ENCODE data around the gene FLNC.

The FLNC gene, protein sequence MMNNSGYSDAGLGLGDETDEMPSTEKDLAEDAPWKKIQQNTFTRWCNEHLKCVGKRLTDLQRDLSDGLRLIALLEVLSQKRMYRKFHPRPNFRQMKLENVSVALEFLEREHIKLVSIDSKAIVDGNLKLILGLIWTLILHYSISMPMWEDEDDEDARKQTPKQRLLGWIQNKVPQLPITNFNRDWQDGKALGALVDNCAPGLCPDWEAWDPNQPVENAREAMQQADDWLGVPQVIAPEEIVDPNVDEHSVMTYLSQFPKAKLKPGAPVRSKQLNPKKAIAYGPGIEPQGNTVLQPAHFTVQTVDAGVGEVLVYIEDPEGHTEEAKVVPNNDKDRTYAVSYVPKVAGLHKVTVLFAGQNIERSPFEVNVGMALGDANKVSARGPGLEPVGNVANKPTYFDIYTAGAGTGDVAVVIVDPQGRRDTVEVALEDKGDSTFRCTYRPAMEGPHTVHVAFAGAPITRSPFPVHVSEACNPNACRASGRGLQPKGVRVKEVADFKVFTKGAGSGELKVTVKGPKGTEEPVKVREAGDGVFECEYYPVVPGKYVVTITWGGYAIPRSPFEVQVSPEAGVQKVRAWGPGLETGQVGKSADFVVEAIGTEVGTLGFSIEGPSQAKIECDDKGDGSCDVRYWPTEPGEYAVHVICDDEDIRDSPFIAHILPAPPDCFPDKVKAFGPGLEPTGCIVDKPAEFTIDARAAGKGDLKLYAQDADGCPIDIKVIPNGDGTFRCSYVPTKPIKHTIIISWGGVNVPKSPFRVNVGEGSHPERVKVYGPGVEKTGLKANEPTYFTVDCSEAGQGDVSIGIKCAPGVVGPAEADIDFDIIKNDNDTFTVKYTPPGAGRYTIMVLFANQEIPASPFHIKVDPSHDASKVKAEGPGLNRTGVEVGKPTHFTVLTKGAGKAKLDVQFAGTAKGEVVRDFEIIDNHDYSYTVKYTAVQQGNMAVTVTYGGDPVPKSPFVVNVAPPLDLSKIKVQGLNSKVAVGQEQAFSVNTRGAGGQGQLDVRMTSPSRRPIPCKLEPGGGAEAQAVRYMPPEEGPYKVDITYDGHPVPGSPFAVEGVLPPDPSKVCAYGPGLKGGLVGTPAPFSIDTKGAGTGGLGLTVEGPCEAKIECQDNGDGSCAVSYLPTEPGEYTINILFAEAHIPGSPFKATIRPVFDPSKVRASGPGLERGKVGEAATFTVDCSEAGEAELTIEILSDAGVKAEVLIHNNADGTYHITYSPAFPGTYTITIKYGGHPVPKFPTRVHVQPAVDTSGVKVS (N-terminal part only)

DNA sequence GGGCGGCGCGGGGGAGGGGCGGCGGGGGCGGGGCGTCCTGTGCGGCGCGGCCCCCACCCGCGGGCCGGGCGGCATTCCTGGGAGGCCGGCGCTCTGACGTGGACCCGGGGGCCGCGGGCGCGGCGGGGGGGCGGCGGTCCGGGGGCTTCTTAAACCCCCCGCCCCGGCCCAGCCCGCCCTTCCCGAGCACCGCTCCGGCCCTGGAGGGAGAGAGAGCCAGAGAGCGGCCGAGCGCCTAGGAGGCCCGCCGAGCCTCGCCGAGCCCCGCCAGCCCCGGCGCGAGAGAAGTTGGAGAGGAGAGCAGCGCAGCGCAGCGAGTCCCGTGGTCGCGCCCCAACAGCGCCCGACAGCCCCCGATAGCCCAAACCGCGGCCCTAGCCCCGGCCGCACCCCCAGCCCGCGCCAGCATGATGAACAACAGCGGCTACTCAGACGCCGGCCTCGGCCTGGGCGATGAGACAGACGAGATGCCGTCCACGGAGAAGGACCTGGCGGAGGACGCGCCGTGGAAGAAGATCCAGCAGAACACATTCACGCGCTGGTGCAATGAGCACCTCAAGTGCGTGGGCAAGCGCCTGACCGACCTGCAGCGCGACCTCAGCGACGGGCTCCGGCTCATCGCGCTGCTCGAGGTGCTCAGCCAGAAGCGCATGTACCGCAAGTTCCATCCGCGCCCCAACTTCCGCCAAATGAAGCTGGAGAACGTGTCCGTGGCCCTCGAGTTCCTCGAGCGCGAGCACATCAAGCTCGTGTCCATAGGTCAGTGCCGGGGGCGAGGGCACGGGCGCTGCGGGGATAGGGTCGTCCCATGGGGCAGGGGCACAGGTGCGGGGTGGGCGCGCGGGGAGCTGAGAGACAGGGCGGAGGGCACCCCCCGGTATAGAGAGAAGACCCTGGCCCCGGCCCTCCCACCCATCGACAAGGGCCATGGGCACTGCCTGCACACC lies at the start of gene FLNC:
Gene FLNC, plus strand, starts transcription at position 176 of the 947 bp plus-strand sequence. Its CDS starts 232 bp downstream, at position 408.
- peak; percentile 64 to 73 for DNase-seq (ENCODE audit: low read depth in 2 of 2)
- peak within 1 kb of the TSS; percentile 68 to 80 for H3K4me3 ChIP-seq (replicated peaks in 1 of 2; ENCODE audit: low read depth in 2 of 2, low read length in 2 of 2)
- TF ChIP-seq, protein P1, sequence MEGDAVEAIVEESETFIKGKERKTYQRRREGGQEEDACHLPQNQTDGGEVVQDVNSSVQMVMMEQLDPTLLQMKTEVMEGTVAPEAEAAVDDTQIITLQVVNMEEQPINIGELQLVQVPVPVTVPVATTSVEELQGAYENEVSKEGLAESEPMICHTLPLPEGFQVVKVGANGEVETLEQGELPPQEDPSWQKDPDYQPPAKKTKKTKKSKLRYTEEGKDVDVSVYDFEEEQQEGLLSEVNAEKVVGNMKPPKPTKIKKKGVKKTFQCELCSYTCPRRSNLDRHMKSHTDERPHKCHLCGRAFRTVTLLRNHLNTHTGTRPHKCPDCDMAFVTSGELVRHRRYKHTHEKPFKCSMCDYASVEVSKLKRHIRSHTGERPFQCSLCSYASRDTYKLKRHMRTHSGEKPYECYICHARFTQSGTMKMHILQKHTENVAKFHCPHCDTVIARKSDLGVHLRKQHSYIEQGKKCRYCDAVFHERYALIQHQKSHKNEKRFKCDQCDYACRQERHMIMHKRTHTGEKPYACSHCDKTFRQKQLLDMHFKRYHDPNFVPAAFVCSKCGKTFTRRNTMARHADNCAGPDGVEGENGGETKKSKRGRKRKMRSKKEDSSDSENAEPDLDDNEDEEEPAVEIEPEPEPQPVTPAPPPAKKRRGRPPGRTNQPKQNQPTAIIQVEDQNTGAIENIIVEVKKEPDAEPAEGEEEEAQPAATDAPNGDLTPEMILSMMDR (IDR thresholded peaks at IDR 0.05; ENCODE audit: low read depth, low read length) = no peak

- peak; percentile 70 to 73 for DNase-seq (ENCODE audit: low read depth in 2 of 2)
- TF ChIP-seq, protein P1 (IDR thresholded peaks at IDR 0.05; ENCODE audit: low read depth, low read length) = no peak
Measured at GRCh38 chr7:128781126-128781525, 49.1 kb upstream of the FLNC start.

DNA sequence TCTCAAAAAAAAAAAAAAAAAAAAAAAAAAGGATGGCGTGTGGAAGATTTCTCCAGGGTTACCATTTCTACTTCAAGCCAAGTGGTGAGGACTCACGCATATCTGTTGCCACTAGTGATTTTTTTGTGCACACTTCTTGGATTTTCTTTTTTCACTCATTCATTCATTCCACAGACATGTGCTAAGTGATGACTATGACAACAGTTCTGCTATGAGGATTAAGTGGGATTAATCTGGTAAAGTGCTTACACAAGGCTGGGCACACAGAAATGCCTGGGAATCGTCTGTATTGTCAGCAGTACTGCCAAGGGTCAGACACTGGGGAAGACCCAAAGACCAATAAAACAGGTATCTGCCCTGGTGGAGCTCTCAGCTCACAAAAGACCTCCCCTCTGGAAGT lies 48.4 kb upstream of the FLNC start:
- TF ChIP-seq, protein P1 (IDR thresholded peaks at IDR 0.05; ENCODE audit: low read depth, low read length) = no peak
- DNase-seq (ENCODE audit: low read depth in 2 of 2) = no peak
- H3K4me3 ChIP-seq (replicated peaks in 1 of 2; ENCODE audit: low read depth in 2 of 2, low read length in 2 of 2) = no peak overlapping the region

More at GRCh38 chr7:128781126-128781525, 49.1 kb upstream of the FLNC start:
- no peak overlapping the region for H3K4me3 ChIP-seq (replicated peaks in 1 of 2; ENCODE audit: low read depth in 2 of 2, low read length in 2 of 2)

DNA sequence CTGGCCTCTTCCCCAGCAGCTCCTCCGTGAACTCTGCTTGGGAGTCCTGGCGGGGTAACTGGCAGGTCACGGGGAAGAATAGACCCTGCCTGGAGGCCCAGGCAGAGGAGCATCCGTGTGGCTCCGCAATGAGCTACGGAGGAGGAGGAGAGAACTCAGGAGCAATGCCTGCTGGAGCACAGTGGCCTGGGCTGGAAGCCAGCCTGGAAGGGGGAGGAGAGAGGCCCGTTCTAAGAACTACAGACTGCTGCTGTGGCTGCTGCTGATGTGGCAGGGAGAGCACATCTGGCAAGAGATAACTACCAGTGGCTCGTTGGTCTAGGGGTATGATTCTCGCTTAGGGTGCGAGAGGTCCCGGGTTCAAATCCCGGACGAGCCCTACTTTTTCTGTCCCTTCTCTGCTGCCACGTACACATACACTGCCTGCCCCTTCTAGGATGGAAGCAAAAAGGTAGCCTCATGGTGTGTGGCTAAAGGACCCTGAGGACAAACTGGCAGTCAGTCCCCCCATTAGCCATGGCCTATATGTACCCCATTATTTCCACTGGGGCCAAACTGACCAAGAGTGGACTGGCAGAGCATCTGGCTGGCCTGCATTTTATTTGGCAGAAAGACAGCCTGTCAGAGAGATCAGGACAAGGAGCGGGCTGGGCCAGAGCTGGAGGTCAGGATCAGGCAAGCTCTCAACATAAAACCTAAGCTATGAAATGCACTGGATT lies 46.9 kb upstream of the FLNC start:
- DNase-seq (ENCODE audit: low read depth in 2 of 2) = peak; percentile 93 to 95
- TF ChIP-seq, protein P1 (IDR thresholded peaks at IDR 0.05; ENCODE audit: low read depth, low read length) = no peak
- H3K4me3 ChIP-seq (replicated peaks in 1 of 2; ENCODE audit: low read depth in 2 of 2, low read length in 2 of 2) = peak overlapping the region in 1 of 2 donors; percentile 9

- no peak for DNase-seq (ENCODE audit: low read depth in 2 of 2)
- TF ChIP-seq, protein P1 (IDR thresholded peaks at IDR 0.05; ENCODE audit: low read depth, low read length) = no peak
- H3K4me3 ChIP-seq (replicated peaks in 1 of 2; ENCODE audit: low read depth in 2 of 2, low read length in 2 of 2) = no peak overlapping the region
Measured at GRCh38 chr7:128785738-128786137, 44.5 kb upstream of the FLNC start.
